ENCODE results near the gene PTGR3.

GRCh38 chr18:75209129-75209950 lies at the start of gene PTGR3:
- TF ChIP-seq, protein P1, sequence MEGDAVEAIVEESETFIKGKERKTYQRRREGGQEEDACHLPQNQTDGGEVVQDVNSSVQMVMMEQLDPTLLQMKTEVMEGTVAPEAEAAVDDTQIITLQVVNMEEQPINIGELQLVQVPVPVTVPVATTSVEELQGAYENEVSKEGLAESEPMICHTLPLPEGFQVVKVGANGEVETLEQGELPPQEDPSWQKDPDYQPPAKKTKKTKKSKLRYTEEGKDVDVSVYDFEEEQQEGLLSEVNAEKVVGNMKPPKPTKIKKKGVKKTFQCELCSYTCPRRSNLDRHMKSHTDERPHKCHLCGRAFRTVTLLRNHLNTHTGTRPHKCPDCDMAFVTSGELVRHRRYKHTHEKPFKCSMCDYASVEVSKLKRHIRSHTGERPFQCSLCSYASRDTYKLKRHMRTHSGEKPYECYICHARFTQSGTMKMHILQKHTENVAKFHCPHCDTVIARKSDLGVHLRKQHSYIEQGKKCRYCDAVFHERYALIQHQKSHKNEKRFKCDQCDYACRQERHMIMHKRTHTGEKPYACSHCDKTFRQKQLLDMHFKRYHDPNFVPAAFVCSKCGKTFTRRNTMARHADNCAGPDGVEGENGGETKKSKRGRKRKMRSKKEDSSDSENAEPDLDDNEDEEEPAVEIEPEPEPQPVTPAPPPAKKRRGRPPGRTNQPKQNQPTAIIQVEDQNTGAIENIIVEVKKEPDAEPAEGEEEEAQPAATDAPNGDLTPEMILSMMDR (conservative IDR thresholded peaks at IDR 0.05; ENCODE audit: low read depth, low read length): no peak
- TF ChIP-seq EZH2 (IDR thresholded peaks at IDR 0.05; ENCODE audit: low read length, unreplicated experiment): no peak
